Endothelial cell of umbilical vein (primary cell): Measurements from ENCODE around the gene FXR1. TPM values are rescaled to one million over a fixed set of nuclear protein-coding genes. Genes with fewer than 3 reads are reported as not detected.

Source experiments
- BruUV-seq: library from RNA; stranded (reverse); fragments of 400-500 nt; replicated peaks from 2 replicates; lab custom pipeline; 2021; lab: Mats Ljungman, UMichigan
- CTCF ChIA-PET: fragments of 300-600, 350-600 bp; sonication (Branson Sonifier 250); formaldehyde crosslinking; loops from one replicate; lab custom pipeline; 2021; ENCODE audit warnings: antibody characterized with exemption, inconsistent platforms; lab: Charles Lee
- POLR2A ChIA-PET: fragments of 300-600, 350-600 bp; sonication (Branson Sonifier 250); formaldehyde crosslinking; loops from one replicate; lab custom pipeline; 2021; ENCODE audit warnings: antibody characterized with exemption, inconsistent platforms; lab: Charles Lee
- DNase-seq: peaks from one replicate; pipeline ENCODE4 v3.0.0-alpha.2; 2011; ENCODE audit warnings: low read depth, low spot score
- FAIRE-seq: peaks from 2 replicates; lab custom pipeline; 2011; peaks lifted over from hg19 to GRCh38; lab: Jason Lieb, UNC
- H2AFZ ChIP-seq: 2 replicates; pipeline ENCODE4 v1.6.0; 2012; ENCODE audit warnings: low read depth, low read length, control low read depth, inconsistent platforms
- H3K27ac ChIP-seq: 2 replicates; pipeline ENCODE4 v1.5.1; 2011; ENCODE audit warnings: low read depth, mild to moderate bottlenecking, control low read depth, low read length, moderate library complexity; ENCODE audit not compliant: insufficient read depth
- H3K27me3 ChIP-seq, 2 experiments: 2 replicates each; pipeline versions ENCODE4 v1.6.0 to v1.6.1; 2011; ENCODE audit warnings: low read length in 2 of 2, mixed read lengths in 1 of 2; ENCODE audit not compliant: control insufficient read depth in 2 of 2, insufficient read depth in 2 of 2
- H3K36me3 ChIP-seq, 2 experiments: 2 replicates in 1 of 2; 3 replicates in 1 of 2; pipeline ENCODE4 v1.5.1; 2011; ENCODE audit warnings: low read length in 2 of 2, mild to moderate bottlenecking in 1 of 2, moderate library complexity in 1 of 2; ENCODE audit not compliant: control insufficient read depth in 2 of 2, insufficient read depth in 2 of 2; ENCODE audit errors: extremely low read depth in 1 of 2
- H3K4me1 ChIP-seq: 3 replicates; pipeline ENCODE4 v1.5.1; 2011; ENCODE audit warnings: mild to moderate bottlenecking, low read length; ENCODE audit not compliant: control insufficient read depth, insufficient read depth; ENCODE audit errors: extremely low read depth
- H3K4me2 ChIP-seq: 2 replicates; pipeline ENCODE4 v1.6.1; 2011; ENCODE audit warnings: low read length, control low read depth, mixed read lengths; ENCODE audit not compliant: insufficient read depth
- H3K4me3 ChIP-seq, 3 experiments: fragments of 200-600 bp in 1 of 3; sonication (generic), shearing (Covaris generic) in 1 of 3; replicated peaks in 1 of 3; 2 replicates each; pipeline ENCODE4 v1.5.1; 2011 to 2016; ENCODE audit warnings: control low read depth in 3 of 3, low read length in 3 of 3, mild to moderate bottlenecking in 2 of 3, inconsistent platforms in 1 of 3, low read depth in 1 of 3, moderate library complexity in 1 of 3; ENCODE audit not compliant: insufficient read depth in 1 of 3
- H3K79me2 ChIP-seq: 2 replicates; pipeline ENCODE4 v1.6.0; 2012; ENCODE audit warnings: low read length, inconsistent platforms; ENCODE audit not compliant: control insufficient read depth, insufficient read depth
- H3K9ac ChIP-seq: replicated peaks from 2 replicates; pipeline ENCODE3; 2011; ENCODE audit warnings: low read length, control low read depth; ENCODE audit not compliant: insufficient read depth; ENCODE audit errors: extremely low read depth
- H3K9me1 ChIP-seq: replicated peaks from 3 replicates; pipeline ENCODE4 v1.6.0; 2011; ENCODE audit warnings: mild to moderate bottlenecking, low read length; ENCODE audit not compliant: control insufficient read depth, insufficient read depth; ENCODE audit errors: extremely low read depth
- H3K9me3 ChIP-seq: replicated peaks from 2 replicates; pipeline ENCODE4 v1.5.1; 2012; ENCODE audit warnings: low read length, inconsistent platforms; ENCODE audit not compliant: control insufficient read depth, insufficient read depth
- H4K20me1 ChIP-seq: replicated peaks from 2 replicates; pipeline ENCODE3; 2011; ENCODE audit warnings: mild to moderate bottlenecking, low read length; ENCODE audit not compliant: control insufficient read depth, insufficient read depth; ENCODE audit errors: extremely low read depth
- CTCF ChIP-seq, 2 donors: IDR thresholded peaks; 1 replicate in 1 of 2; 2 replicates in 1 of 2; pipeline ENCODE4 v1.5.1; 2011; ENCODE audit warnings: low read length in 2 of 2, mild to moderate bottlenecking in 2 of 2, moderate library complexity in 2 of 2, control low read depth in 1 of 2, inconsistent platforms in 1 of 2, low read depth in 1 of 2; ENCODE audit not compliant: insufficient read depth in 1 of 2; ENCODE audit errors: extremely low read depth in 1 of 2
- EZH2 ChIP-seq: IDR thresholded peaks from 2 replicates; pipeline ENCODE4 v1.6.1; 2012; ENCODE audit warnings: borderline replicate concordance, low read depth, mild to moderate bottlenecking, moderate library complexity, low read length, inconsistent platforms; ENCODE audit not compliant: severe bottlenecking
- FOS ChIP-seq: IDR thresholded peaks from 2 replicates; pipeline ENCODE4 v1.6.1; 2011; ENCODE audit warnings: mild to moderate bottlenecking, low read length, moderate library complexity, borderline replicate concordance; ENCODE audit not compliant: insufficient read depth
- GATA2 ChIP-seq: IDR thresholded peaks from 2 replicates; pipeline ENCODE4 v1.7.0; 2011; ENCODE audit warnings: low read depth, mild to moderate bottlenecking, moderate library complexity, mixed read lengths, low read length; ENCODE audit not compliant: insufficient read length, insufficient read depth
- JUN ChIP-seq: IDR thresholded peaks from 2 replicates; pipeline ENCODE4 v1.6.1; 2011; ENCODE audit warnings: borderline replicate concordance, low read depth; ENCODE audit not compliant: insufficient read length, insufficient read depth
- MAX ChIP-seq: IDR thresholded peaks from 2 replicates; pipeline ENCODE4 v1.6.1; 2011; ENCODE audit not compliant: insufficient read depth, insufficient read length
- MYC ChIP-seq: IDR thresholded peaks from one replicate; pipeline ENCODE4 v1.6.1; 2011; ENCODE audit warnings: mild to moderate bottlenecking, low read depth, low read length
- POLR2A ChIP-seq: IDR thresholded peaks from 2 replicates; pipeline ENCODE4 v1.6.1; 2012; ENCODE audit warnings: low read depth, mild to moderate bottlenecking, control low read depth, low read length
- POLR2AphosphoS5 ChIP-seq: IDR thresholded peaks from 2 replicates; pipeline ENCODE4 v1.6.1; 2012; ENCODE audit warnings: low read depth, mild to moderate bottlenecking, control low read depth, low read length, moderate library complexity; ENCODE audit not compliant: insufficient read depth
- dilution Hi-C: fragments of 300-500 bp; cut with MboI; formaldehyde crosslinking; loops from one replicate; pipeline ENCODE4 v1.15.0; 2019; ENCODE audit warnings: low sequenced_read_pairs; ENCODE audit not compliant: extremely low pct_ligation_motif_present
- intact Hi-C: fragments of 100-400 bp; cut with micrococcal nuclease; formaldehyde crosslinking; loops from one replicate; pipeline ENCODE4 v1.10.0; 2022
- polyA plus RNA-seq, 4 experiments: library from polyadenylated mRNA; depleted of rRNA in 3 of 4; stranded (reverse) in 3 of 4; unstranded in 1 of 4; fragments of >200 nt; gene quantifications; 2 replicates each; pipeline versions ENCODE4 v1.2.1 to v1.2.3, GENCODE V29; 2011 to 2012; ENCODE audit warnings: missing spikeins in 1 of 4
- total RNA-seq: library from RNA; stranded (reverse); gene quantifications from 2 replicates; pipeline ENCODE4 v1.2.3, GENCODE V29; 2021

FXR1 gene
- total and polyA plus RNA-seq, 2 donors (not counting 3 experiments of a cell fraction or from before 2014, with no cell fraction given), result 87.3 to 186 TPM

GRCh38 chr3:180961552-180961951 is 49.1 kb downstream of the FXR1 start:
- no peaks in the 10 kb centered on the region for H3K9me3 ChIP-seq
- no peak overlapping the region for H3K4me2 ChIP-seq
- intact Hi-C loops, result no loop called here
- H4K20me1 ChIP-seq, result no peaks in the 10 kb centered on the region
- no peak overlapping the region for H2AFZ ChIP-seq
- TF ChIP-seq POLR2AphosphoS5, result no peak
- no peak for TF ChIP-seq FOS
- no peak for TF ChIP-seq MAX
- TF ChIP-seq EZH2, result no peak
- TF ChIP-seq JUN, result no peak
- TF ChIP-seq CTCF (IDR thresholded peaks at IDR 0.05; ENCODE audit: extremely low read depth in 1 of 2, insufficient read depth in 1 of 2, low read depth in 1 of 2, low read length in 2 of 2), result no peak
- no peak for TF ChIP-seq POLR2A
- no peak for TF ChIP-seq MYC
- no peak for TF ChIP-seq GATA2
- no peak overlapping the region for H3K27ac ChIP-seq
- POLR2A ChIA-PET, result no interaction called here
- FAIRE-seq (no peak), DNase-seq (no peak)
- no peaks in the 10 kb centered on the region for H3K27me3 ChIP-seq
- H3K4me1 ChIP-seq, result no peaks in the 10 kb centered on the region
- peaks cover 3 to 26% of the 10 kb centered on the region in 2 experiments for H3K36me3 ChIP-seq
- dilution Hi-C loops, result no loop called here
- H3K79me2 ChIP-seq, result peaks cover 6% of the 10 kb centered on the region
- CTCF ChIA-PET, result interaction anchor here (0.7 to 1.3 kb wide), 2 partner anchors 9 to 13 kb away, joined by 3 to 4 read pairs; no protein-coding TSS in a partner anchor
- H3K4me3 ChIP-seq, result no peak overlapping the region
- no peak overlapping the region for H3K9ac ChIP-seq
- no TSS peak for BruUV-seq
- H3K9me1 ChIP-seq, result no peaks in the 10 kb centered on the region
